ENCODE measurements around the gene OR13C3. TPM values are rescaled to one million over a fixed set of nuclear protein-coding genes. Genes with fewer than 3 reads are reported as not detected.

Gene OR13C3
- total RNA-seq = not detected

- Histone ChIP-seq H3K36me3 (no peaks in the 10 kb centered on the region), H3K9ac (ENCODE audit: low read depth in 2 of 2, low read length in 2 of 2) (no peak within 1 kb of the TSS), H3K27ac (no peak within 1 kb of the TSS), H3K9me3 (no peaks in the 10 kb centered on the region), H3K27me3 (no peaks in the 10 kb centered on the region), H3K4me1 (no peaks in the 10 kb centered on the region), H3K4me3 (no peak within 1 kb of the TSS)
- TF ChIP-seq CTCF (IDR thresholded peaks at IDR 0.05) = no peak
- DNase-seq = no peak
- intact Hi-C loops (cut with DNase I) = no loop called here
Observed at GRCh38 chr9:104536756-104537155, at the start of gene OR13C3. Gene OR13C3 (minus strand): TSS chr9:104536856. CDS start chr9:104536723, 133 bp downstream.

GRCh38 chr9:104580562-104580961, 43.9 kb upstream of the OR13C3 start:
- Histone ChIP-seq H3K27me3 (no peaks in the 10 kb centered on the region), H3K9ac (ENCODE audit: low read depth in 2 of 2, low read length in 2 of 2) (no peak overlapping the region), H3K36me3 (no peaks in the 10 kb centered on the region), H3K4me3 (no peak overlapping the region), H3K27ac (no peak overlapping the region), H3K9me3 (no peaks in the 10 kb centered on the region), H3K4me1 (no peaks in the 10 kb centered on the region)
- no peak for DNase-seq
- TF ChIP-seq CTCF (IDR thresholded peaks at IDR 0.05) = no peak
- intact Hi-C loops (cut with DNase I) = no loop called here

DNA sequence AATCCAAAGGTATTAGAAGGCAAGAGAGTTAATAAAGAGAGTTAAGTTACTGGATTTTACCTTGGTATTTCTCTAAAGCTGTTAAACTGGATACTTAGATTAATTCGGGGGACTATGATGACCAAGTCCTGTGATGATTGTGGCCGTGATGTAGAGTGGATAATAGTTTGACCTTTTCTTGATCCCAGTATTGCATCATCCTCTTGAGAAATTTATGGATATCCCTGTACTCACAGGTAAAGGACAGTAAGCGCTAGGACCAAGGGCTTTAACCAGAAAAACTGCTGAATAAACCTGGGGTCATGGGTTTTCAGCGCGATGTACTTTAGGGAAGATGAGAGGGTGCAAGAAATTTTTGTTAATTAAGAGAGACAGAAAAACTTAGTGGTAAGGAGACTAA, 40.6 kb upstream of the OR13C3 start:
- no peaks in the 10 kb centered on the region for H3K27me3 ChIP-seq
- no peak for DNase-seq
- H3K9ac ChIP-seq (ENCODE audit: low read depth in 2 of 2, low read length in 2 of 2) = no peak overlapping the region
- H3K4me3 ChIP-seq = no peak overlapping the region
- H3K27ac ChIP-seq = no peak overlapping the region
- H3K4me1 ChIP-seq = no peaks in the 10 kb centered on the region
- H3K9me3 ChIP-seq = no peaks in the 10 kb centered on the region
- TF ChIP-seq CTCF (IDR thresholded peaks at IDR 0.05) = no peak
- H3K36me3 ChIP-seq = no peaks in the 10 kb centered on the region
- intact Hi-C loops (cut with DNase I) = no loop called here

- Histone ChIP-seq H3K9ac (ENCODE audit: low read depth in 2 of 2, low read length in 2 of 2) (no peak overlapping the region), H3K9me3 (no peaks in the 10 kb centered on the region), H3K27ac (no peak overlapping the region), H3K27me3 (no peaks in the 10 kb centered on the region), H3K36me3 (no peaks in the 10 kb centered on the region), H3K4me3 (no peak overlapping the region), H3K4me1 (no peaks in the 10 kb centered on the region)
- DNase-seq = no peak
- no peak for TF ChIP-seq CTCF (IDR thresholded peaks at IDR 0.05)
- intact Hi-C loops (cut with DNase I) = no loop called here
Observed at GRCh38 chr9:104575456-104575855, 38.8 kb upstream of the OR13C3 start.

DNA sequence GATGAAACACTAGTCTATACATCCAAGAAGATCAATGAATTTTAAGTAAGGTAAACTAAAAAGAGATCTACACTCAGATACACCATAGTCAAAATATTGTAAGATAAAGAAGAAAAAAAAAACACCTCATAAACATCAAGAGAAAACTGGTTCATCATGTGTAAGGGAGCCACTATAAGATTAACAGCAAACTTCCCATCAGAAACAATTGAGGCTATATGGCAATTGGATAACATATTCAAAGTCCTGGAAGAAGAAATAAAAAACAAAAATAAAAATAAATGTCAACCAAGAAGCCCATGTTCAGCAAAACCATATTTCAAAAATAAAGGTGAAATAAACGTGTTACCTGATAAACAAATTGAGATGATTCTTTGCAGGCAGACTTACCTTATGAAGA, 36.0 kb upstream of the OR13C3 start:
- no peak overlapping the region for H3K9ac ChIP-seq (ENCODE audit: low read depth in 2 of 2, low read length in 2 of 2)
- no peak overlapping the region for H3K4me3 ChIP-seq
- no peak for TF ChIP-seq CTCF (IDR thresholded peaks at IDR 0.05)
- intact Hi-C loops (cut with DNase I) = no loop called here
- H3K36me3 ChIP-seq = no peaks in the 10 kb centered on the region
- no peaks in the 10 kb centered on the region for H3K4me1 ChIP-seq
- H3K9me3 ChIP-seq = no peaks in the 10 kb centered on the region
- no peak overlapping the region for H3K27ac ChIP-seq
- no peaks in the 10 kb centered on the region for H3K27me3 ChIP-seq
- no peak for DNase-seq

GRCh38 chr9:104568868-104569267, 32.2 kb upstream of the OR13C3 start, which contains the start of gene OR13C8:
Gene OR13C8 (plus strand): TSS chr9:104569168. CDS start chr9:104569168, 0 bp downstream.
- H3K9me3 ChIP-seq = no peaks in the 10 kb centered on the region
- H3K9ac ChIP-seq (ENCODE audit: low read depth in 2 of 2, low read length in 2 of 2) = no peak within 1 kb of the TSS
- no peak for DNase-seq
- H3K4me1 ChIP-seq = no peaks in the 10 kb centered on the region
- no peak within 1 kb of the TSS for H3K4me3 ChIP-seq
- no peaks in the 10 kb centered on the region for H3K27me3 ChIP-seq
- intact Hi-C loops (cut with DNase I) = no loop called here
- TF ChIP-seq CTCF (IDR thresholded peaks at IDR 0.05) = no peak
- no peaks in the 10 kb centered on the region for H3K36me3 ChIP-seq
- no peak within 1 kb of the TSS for H3K27ac ChIP-seq

All from colonic mucosa (tissue), 4 donors.